ENCODE data around the gene UNCX. TPM values are rescaled to one million over a fixed set of nuclear protein-coding genes. Genes with fewer than 3 reads are reported as not detected.

Gene UNCX
- polyA plus RNA-seq, 1 donor (not counting 4 experiments of a cell fraction or from before 2014, with no cell fraction given), result not detected

- no peak for TF ChIP-seq EZH2 (IDR thresholded peaks at IDR 0.05; ENCODE audit: low read length)
- TF ChIP-seq, protein P1, sequence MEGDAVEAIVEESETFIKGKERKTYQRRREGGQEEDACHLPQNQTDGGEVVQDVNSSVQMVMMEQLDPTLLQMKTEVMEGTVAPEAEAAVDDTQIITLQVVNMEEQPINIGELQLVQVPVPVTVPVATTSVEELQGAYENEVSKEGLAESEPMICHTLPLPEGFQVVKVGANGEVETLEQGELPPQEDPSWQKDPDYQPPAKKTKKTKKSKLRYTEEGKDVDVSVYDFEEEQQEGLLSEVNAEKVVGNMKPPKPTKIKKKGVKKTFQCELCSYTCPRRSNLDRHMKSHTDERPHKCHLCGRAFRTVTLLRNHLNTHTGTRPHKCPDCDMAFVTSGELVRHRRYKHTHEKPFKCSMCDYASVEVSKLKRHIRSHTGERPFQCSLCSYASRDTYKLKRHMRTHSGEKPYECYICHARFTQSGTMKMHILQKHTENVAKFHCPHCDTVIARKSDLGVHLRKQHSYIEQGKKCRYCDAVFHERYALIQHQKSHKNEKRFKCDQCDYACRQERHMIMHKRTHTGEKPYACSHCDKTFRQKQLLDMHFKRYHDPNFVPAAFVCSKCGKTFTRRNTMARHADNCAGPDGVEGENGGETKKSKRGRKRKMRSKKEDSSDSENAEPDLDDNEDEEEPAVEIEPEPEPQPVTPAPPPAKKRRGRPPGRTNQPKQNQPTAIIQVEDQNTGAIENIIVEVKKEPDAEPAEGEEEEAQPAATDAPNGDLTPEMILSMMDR (optimal IDR thresholded peaks at IDR 0.05 in 1 of 3, IDR thresholded peaks at IDR 0.05 in 1 of 3, conservative IDR thresholded peaks at IDR 0.05 in 1 of 3; ENCODE audit: extremely low read depth in 1 of 3, insufficient read depth in 2 of 3, low read length in 3 of 3), result no peak
- H3K9me3 ChIP-seq (ENCODE audit: control insufficient read depth, low read depth, low read length), result no peaks in the 10 kb centered on the region
- DNase-seq (ENCODE audit: low read depth, low spot score) (no peak), FAIRE-seq (no peak)
- no peak overlapping the region for H2AFZ ChIP-seq (ENCODE audit: control insufficient read depth, low read length)
- dilution Hi-C loops (cut with MboI; ENCODE audit: extremely low pct_ligation_motif_present, low sequenced_read_pairs), result no loop called here
- no peak overlapping the region for H3K9ac ChIP-seq (ENCODE audit: control insufficient read depth, extremely low read depth, insufficient read depth, low read length)
- H3K4me3 ChIP-seq (ENCODE audit: control insufficient read depth in 2 of 3, extremely low read depth in 1 of 3, insufficient read depth in 2 of 3, low read depth in 1 of 3, low read length in 3 of 3), result no peak overlapping the region
- no peaks in the 10 kb centered on the region for H4K20me1 ChIP-seq (ENCODE audit: control insufficient read depth, extremely low read depth, insufficient read depth, low read length)
- no peaks in the 10 kb centered on the region for H3K36me3 ChIP-seq (ENCODE audit: control insufficient read depth in 2 of 2, extremely low read depth in 1 of 2, insufficient read depth in 2 of 2, low read length in 2 of 2)
- H3K79me2 ChIP-seq (ENCODE audit: control insufficient read depth, insufficient read depth, low read length), result no peaks in the 10 kb centered on the region
- H3K4me1 ChIP-seq (ENCODE audit: control insufficient read depth, extremely low read depth, insufficient read depth, low read length), result peaks cover 2% of the 10 kb centered on the region
- H3K4me2 ChIP-seq (ENCODE audit: control insufficient read depth, extremely low read depth, insufficient read depth, low read depth, low read length), result no peak overlapping the region
- H3K27me3 ChIP-seq (ENCODE audit: control insufficient read depth, extremely low read depth, insufficient read depth, low read length), result peaks cover 93% of the 10 kb centered on the region
- H3K9me1 ChIP-seq (ENCODE audit: control insufficient read depth, extremely low read depth, insufficient read depth, low read length), result no peaks in the 10 kb centered on the region
- no peak overlapping the region for H3K27ac ChIP-seq (ENCODE audit: control insufficient read depth, insufficient read depth, low read length)
These were observed 18.2 kb downstream of the UNCX start for GRCh38 chr7:1250901-1251300.

- H4K20me1 ChIP-seq (ENCODE audit: control insufficient read depth, extremely low read depth, insufficient read depth, low read length), result no peaks in the 10 kb centered on the region
- no peak overlapping the region for H3K4me3 ChIP-seq (ENCODE audit: control insufficient read depth in 2 of 3, extremely low read depth in 1 of 3, insufficient read depth in 2 of 3, low read depth in 1 of 3, low read length in 3 of 3)
- H3K9me3 ChIP-seq (ENCODE audit: control insufficient read depth, low read depth, low read length), result no peaks in the 10 kb centered on the region
- H3K36me3 ChIP-seq (ENCODE audit: control insufficient read depth in 2 of 2, extremely low read depth in 1 of 2, insufficient read depth in 2 of 2, low read length in 2 of 2), result no peaks in the 10 kb centered on the region
- no peak for FAIRE-seq
- no peak overlapping the region for H3K9ac ChIP-seq (ENCODE audit: control insufficient read depth, extremely low read depth, insufficient read depth, low read length)
- H3K4me1 ChIP-seq (ENCODE audit: control insufficient read depth, extremely low read depth, insufficient read depth, low read length), result peaks cover 2% of the 10 kb centered on the region
- TF ChIP-seq, protein P1 (optimal IDR thresholded peaks at IDR 0.05 in 1 of 3, IDR thresholded peaks at IDR 0.05 in 1 of 3, conservative IDR thresholded peaks at IDR 0.05 in 1 of 3; ENCODE audit: extremely low read depth in 1 of 3, insufficient read depth in 2 of 3, low read length in 3 of 3), result no peak
- no peak for TF ChIP-seq EZH2 (IDR thresholded peaks at IDR 0.05; ENCODE audit: low read length)
- H3K9me1 ChIP-seq (ENCODE audit: control insufficient read depth, extremely low read depth, insufficient read depth, low read length), result no peaks in the 10 kb centered on the region
- no peak overlapping the region for H3K27ac ChIP-seq (ENCODE audit: control insufficient read depth, insufficient read depth, low read length)
- H3K79me2 ChIP-seq (ENCODE audit: control insufficient read depth, insufficient read depth, low read length), result no peaks in the 10 kb centered on the region
- no peak overlapping the region for H2AFZ ChIP-seq (ENCODE audit: control insufficient read depth, low read length)
- no peak for DNase-seq (ENCODE audit: low read depth, low spot score)
- H3K27me3 ChIP-seq (ENCODE audit: control insufficient read depth, extremely low read depth, insufficient read depth, low read length), result peaks cover 92% of the 10 kb centered on the region
- H3K4me2 ChIP-seq (ENCODE audit: control insufficient read depth, extremely low read depth, insufficient read depth, low read depth, low read length), result no peak overlapping the region
- dilution Hi-C loops (cut with MboI; ENCODE audit: extremely low pct_ligation_motif_present, low sequenced_read_pairs), result no loop called here
These were observed 19.3 kb downstream of the UNCX start for GRCh38 chr7:1251796-1252539.

Measured in keratinocyte (primary cell).